Smooth muscle cell of the coronary artery (primary cell): ENCODE data around the gene GBX1. TPM values are rescaled to one million over a fixed set of nuclear protein-coding genes. Genes with fewer than 3 reads are reported as not detected.

Experiments used
- total RNA-seq: library from RNA; depleted of rRNA; stranded (reverse); fragments of >200 nt; gene quantifications from 2 replicates; pipeline ENCODE4 v1.2.3, GENCODE V29; 2014; ENCODE audit warnings: low replicate concordance

Gene GBX1
- total RNA-seq, result not detected in 2 replicates

DNA sequence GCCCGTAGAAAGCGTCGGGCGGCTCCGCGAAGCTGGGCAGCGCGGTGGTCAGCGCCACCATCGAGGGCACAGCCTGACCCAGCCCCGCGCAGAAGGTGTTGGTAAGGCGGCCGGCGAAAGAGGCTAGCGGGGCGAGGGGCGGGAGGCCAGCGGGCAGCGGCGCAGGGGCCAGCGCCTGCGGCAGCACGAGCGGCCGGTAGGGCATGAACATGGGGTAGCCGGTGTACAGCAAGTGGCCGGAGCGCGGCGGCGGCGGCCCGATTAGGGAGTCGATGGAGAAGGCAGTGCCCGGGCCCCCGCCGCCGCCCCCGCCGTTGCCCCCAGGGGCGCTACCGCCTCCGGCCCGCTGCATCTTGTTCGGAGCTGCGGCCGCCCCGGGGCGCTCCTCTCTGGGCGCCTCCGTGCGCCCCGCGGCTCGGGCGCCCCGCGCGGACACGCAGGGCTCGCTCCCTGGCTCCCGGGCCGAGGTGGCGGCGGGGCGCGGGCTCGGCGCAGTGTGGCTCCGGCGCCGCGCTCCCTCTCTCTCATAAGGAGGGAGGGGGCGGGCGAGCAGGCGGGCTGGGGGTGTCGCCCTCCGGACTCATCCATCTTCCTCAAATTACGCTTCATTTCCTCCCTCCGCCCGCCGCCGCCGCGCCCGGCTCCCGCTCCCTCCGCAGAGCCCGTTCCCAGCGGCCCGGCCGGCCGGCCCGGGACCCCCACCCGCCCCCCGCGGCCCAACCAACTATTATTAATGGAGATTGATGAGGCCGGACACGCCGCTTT, at the start of gene GBX1:
Gene GBX1 (minus strand): TSS at position 498 of the 765 bp plus-strand sequence. CDS start 146 bp downstream, at position 352.

GRCh38 chr7:151210087-151210854, 42.8 kb upstream of the GBX1 start, which contains the start of gene H2BK1:
Gene H2BK1, minus strand, starts transcription at chr7:151210488. Its CDS starts 170 bp downstream, at chr7:151210318.

GRCh38 chr7:151186640-151187408, 19.3 kb upstream of the GBX1 start, which contains the start of gene ASB10:
Gene ASB10, minus strand, starts transcription at chr7:151187250. Its CDS starts 120 bp downstream, at chr7:151187130.

Other genes with a start within 250 kb of the GBX1 start
- 0.08 TPM in 1 of 2 replicates, not detected in the other for gene KCNH2, start 189.4 kb downstream of the GBX1 start, total RNA-seq
- 0.53 and 1.3 TPM in 2 replicates for gene NOS3, start 176.7 kb downstream of the GBX1 start, total RNA-seq
- 0.23 TPM in 1 of 2 replicates, not detected in the other for gene ATG9B, start 143.2 kb downstream of the GBX1 start, total RNA-seq
- 17.1 and 24.2 TPM in 2 replicates for gene ABCB8, start 139.2 kb downstream of the GBX1 start, total RNA-seq
- gene ASIC3, start 119.2 kb downstream of the GBX1 start, total RNA-seq, result 0.23 TPM in 1 of 2 replicates, not detected in the other
- 18.5 and 35.2 TPM in 2 replicates for gene CDK5, start 109.8 kb downstream of the GBX1 start, total RNA-seq
- 89.1 and 103 TPM in 2 replicates for gene SLC4A2, start 108.1 kb downstream of the GBX1 start, total RNA-seq
- 40.1 and 78.2 TPM in 2 replicates for gene FASTK, start 86.9 kb downstream of the GBX1 start, total RNA-seq
- gene TMUB1, start 84.2 kb downstream of the GBX1 start, total RNA-seq, result 7.8 and 22.4 TPM in 2 replicates
- 31.1 and 36.3 TPM in 2 replicates for gene AGAP3, start 81.2 kb downstream of the GBX1 start, total RNA-seq
- not detected in 2 replicates for gene ASB10, start 19.6 kb upstream of the GBX1 start, total RNA-seq
- not detected in 2 replicates for gene H2BK1, start 42.8 kb upstream of the GBX1 start, total RNA-seq
- 39.8 and 50.4 TPM in 2 replicates for gene ABCF2, start 59.5 kb upstream of the GBX1 start, total RNA-seq
- 40.2 and 71.5 TPM in 2 replicates for gene CHPF2, start 64.8 kb upstream of the GBX1 start, total RNA-seq
- 20.7 and 55.0 TPM in 2 replicates for gene SMARCD3, start 81.0 kb upstream of the GBX1 start, total RNA-seq
- gene NUB1, start 174.1 kb upstream of the GBX1 start, total RNA-seq, result 32.2 and 35.6 TPM in 2 replicates
- gene WDR86, start 242.3 kb upstream of the GBX1 start, total RNA-seq, result 0.08 and 1.1 TPM in 2 replicates